HCT116 (cell line): ENCODE data around the gene EMD. TPM values are rescaled to one million over a fixed set of nuclear protein-coding genes. Genes with fewer than 3 reads are reported as not detected.
A peak's percentile ranks its signal among the peaks of the same experiment; 100 is the strongest.

Source experiments
- ATAC-seq: fragments of 200-7000 bp; cut with Tn5 transposase; 2 replicates; pipeline ENCODE4 v1.9.1; 2020; ENCODE audit warnings: mild to moderate bottlenecking, moderate library complexity
- BruUV-seq: library from RNA; stranded (reverse); fragments of 400-500 nt; replicated peaks from 2 replicates; lab custom pipeline; 2021; lab: Mats Ljungman, UMichigan
- CTCF ChIA-PET: fragments of 300-600 bp; sonication (Branson Sonifier 250); formaldehyde crosslinking; loops from one replicate; lab custom pipeline; 2021; ENCODE audit warnings: antibody characterized with exemption; lab: Charles Lee
- POLR2A ChIA-PET: fragments of 300-600, 350-600 bp; sonication (Branson Sonifier 250); formaldehyde crosslinking; loops from one replicate; lab custom pipeline; 2021; ENCODE audit warnings: antibody characterized with exemption; lab: Charles Lee
- RAD21 ChIA-PET, 2 experiments: fragments of 300-600 bp; sonication (Branson Sonifier 250); formaldehyde crosslinking; loops; one replicate each; lab custom pipeline; 2023; ENCODE audit warnings: low total read pairs in 2 of 2; ENCODE audit not compliant: uncharacterized antibody in 2 of 2, unreplicated experiment in 2 of 2, low non-redundant PET in 1 of 2; lab: Charles Lee
- DNase-seq: peaks from one replicate; pipeline ENCODE4 v3.0.0-alpha.2; 2010; ENCODE audit warnings: low read depth, low spot score
- H2AFZ ChIP-seq: fragments of 200-600 bp; shearing (Covaris generic), sonication (generic); 2 replicates; pipeline ENCODE4 v1.6.1; 2017; ENCODE audit warnings: low read depth, mixed run types, mixed read lengths, antibody characterized with exemption, low read length; ENCODE audit not compliant: poor library complexity, severe bottlenecking
- H3K27ac ChIP-seq: 2 replicates; pipeline ENCODE4 v1.5.1; 2012; ENCODE audit warnings: low read depth, low read length
- H3K27me3 ChIP-seq: fragments of 200-600 bp; sonication (generic); 2 replicates; pipeline ENCODE4 v1.6.1; 2016; ENCODE audit warnings: mixed run types, low read length, mixed read lengths; ENCODE audit not compliant: insufficient read depth
- H3K36me3 ChIP-seq, 2 experiments: fragments of 200-500 bp in 1 of 2; fragments of 200-600 bp in 1 of 2; sonication (Bioruptor generic) in 1 of 2; sonication (generic) in 1 of 2; 2 replicates each; pipeline versions ENCODE4 v1.5.1 to v1.6.1; 2014 to 2016; ENCODE audit warnings: low read length in 2 of 2, inconsistent platforms in 1 of 2, mixed read lengths in 1 of 2, mixed run types in 1 of 2; ENCODE audit not compliant: insufficient read depth in 2 of 2, control insufficient read depth in 1 of 2
- H3K4me1 ChIP-seq, 2 experiments: fragments of 200-600 bp in 1 of 2; sonication (generic) in 1 of 2; 2 replicates each; pipeline versions ENCODE4 v1.5.1 to v1.6.1; 2012 to 2017; ENCODE audit warnings: low read length in 2 of 2, inconsistent platforms in 1 of 2, mild to moderate bottlenecking in 1 of 2, mixed read lengths in 1 of 2, mixed run types in 1 of 2, moderate library complexity in 1 of 2; ENCODE audit not compliant: insufficient read depth in 2 of 2, control insufficient read depth in 1 of 2
- H3K4me2 ChIP-seq: fragments of 200-600 bp; sonication (generic); 2 replicates; pipeline ENCODE4 v1.6.1; 2017; ENCODE audit warnings: mixed run types, low read length, mixed read lengths
- H3K4me3 ChIP-seq, 2 experiments: fragments of 200-600 bp in 1 of 2; sonication (generic) in 1 of 2; replicated peaks in 1 of 2; 2 replicates each; pipeline ENCODE4 v1.5.1; 2011 to 2016; ENCODE audit warnings: low read length in 2 of 2, control low read depth in 1 of 2, low read depth in 1 of 2, mild to moderate bottlenecking in 1 of 2, mixed read lengths in 1 of 2, mixed run types in 1 of 2
- H3K79me2 ChIP-seq: fragments of 200-600 bp; sonication (generic); 2 replicates; pipeline ENCODE4 v1.6.1; 2017; ENCODE audit warnings: mild to moderate bottlenecking, mixed run types, low read length, moderate library complexity, mixed read lengths; ENCODE audit not compliant: insufficient read depth
- H3K9ac ChIP-seq: fragments of 200-600 bp; sonication (generic); 2 replicates; pipeline ENCODE4 v1.6.1; 2016; ENCODE audit warnings: low read length, mixed read lengths
- H3K9me2 ChIP-seq: fragments of 200-600 bp; sonication (generic), shearing (Covaris generic); 2 replicates; pipeline ENCODE4 v1.6.1; 2017; ENCODE audit warnings: mixed run types, mild to moderate bottlenecking, moderate library complexity; ENCODE audit not compliant: insufficient read depth
- H3K9me3 ChIP-seq, 2 experiments: fragments of 200-500 bp in 1 of 2; fragments of 200-600 bp in 1 of 2; sonication (Bioruptor generic) in 1 of 2; sonication (generic) in 1 of 2; 2 replicates each; pipeline ENCODE4 v1.6.1; 2014 to 2017; ENCODE audit warnings: low read length in 2 of 2, mixed read lengths in 2 of 2, inconsistent platforms in 1 of 2, low read depth in 1 of 2, mild to moderate bottlenecking in 1 of 2, mixed run types in 1 of 2, moderate library complexity in 1 of 2; ENCODE audit not compliant: control insufficient read depth in 1 of 2, insufficient read depth in 1 of 2
- H4K20me1 ChIP-seq: fragments of 200-600 bp; sonication (generic), shearing (Covaris generic); 2 replicates; pipeline ENCODE4 v1.6.1; 2017; ENCODE audit warnings: mixed run types, mild to moderate bottlenecking, moderate library complexity; ENCODE audit not compliant: insufficient read depth
- EZH2 ChIP-seq: fragments of 200-600 bp; sonication (generic); IDR thresholded peaks from 2 replicates; pipeline ENCODE4 v1.6.1; 2017; ENCODE audit warnings: antibody characterized with exemption, mixed run types
- EZH2phosphoT487 ChIP-seq: fragments of 200-600 bp; IDR thresholded peaks from 2 replicates; pipeline ENCODE4 v1.6.1; 2018; ENCODE audit warnings: antibody characterized with exemption, borderline replicate concordance
- JUND ChIP-seq: IDR thresholded peaks from 2 replicates; pipeline ENCODE4 v1.6.1; 2012
- MAX ChIP-seq: IDR thresholded peaks from 2 replicates; pipeline ENCODE4 v1.6.1; 2012
- POLR2A ChIP-seq: IDR thresholded peaks from 2 replicates; pipeline ENCODE4 v1.7.0; 2011; ENCODE audit warnings: borderline replicate concordance; ENCODE audit not compliant: insufficient read depth, insufficient read length; ENCODE audit errors: extremely low read depth
- SIN3A ChIP-seq: IDR thresholded peaks from 2 replicates; pipeline ENCODE4 v1.6.1; 2012; ENCODE audit warnings: low read depth
- SP1 ChIP-seq: IDR thresholded peaks from 2 replicates; pipeline ENCODE4 v1.6.1; 2012; ENCODE audit warnings: low read depth
- SRF ChIP-seq: IDR thresholded peaks from 2 replicates; pipeline ENCODE4 v1.6.1; 2012; ENCODE audit warnings: low read depth
- YY1 ChIP-seq: IDR thresholded peaks from 2 replicates; pipeline ENCODE4 v1.6.1; 2011; ENCODE audit warnings: low read length, low read depth, moderate library complexity, mild to moderate bottlenecking; ENCODE audit not compliant: insufficient replicate concordance; ENCODE audit errors: extremely low read depth
- ZFX ChIP-seq: fragments of 450-650 bp; IDR thresholded peaks from 2 replicates; pipeline ENCODE4 v1.6.1; 2017
- ZNF274 ChIP-seq: fragments of 200-500 bp; sonication (Bioruptor generic); IDR thresholded peaks from 2 replicates; pipeline ENCODE4 v1.6.1; 2014; ENCODE audit warnings: mild to moderate bottlenecking, low read depth, low read length, inconsistent platforms
- intact Hi-C: fragments of 100-400 bp; cut with micrococcal nuclease; formaldehyde crosslinking; loops from 2 replicates; pipeline ENCODE4 v1.10.0; 2022
- total RNA-seq: library from RNA; stranded (reverse); gene quantifications from one replicate; pipeline ENCODE4 v1.2.1, GENCODE V29; 2021; ENCODE audit not compliant: unreplicated experiment
- TF ChIP-seq, protein P1 (sequence below), 3 experiments: fragments of 200-600 bp in 1 of 3; sonication (generic) in 1 of 3; IDR thresholded peaks in 2 of 3; conservative IDR thresholded peaks in 1 of 3; 2 replicates each; pipeline ENCODE4 v1.5.1; 2012 to 2017; ENCODE audit warnings: low read depth in 2 of 3, low read length in 2 of 3, antibody characterized with exemption in 1 of 3, borderline replicate concordance in 1 of 3, control low read depth in 1 of 3, mild to moderate bottlenecking in 1 of 3, mixed read lengths in 1 of 3, mixed run types in 1 of 3, moderate library complexity in 1 of 3; ENCODE audit not compliant: insufficient read depth in 1 of 3

Gene EMD
- total RNA-seq, 1 experiment from 2014 or later = 102 TPM

DNA sequence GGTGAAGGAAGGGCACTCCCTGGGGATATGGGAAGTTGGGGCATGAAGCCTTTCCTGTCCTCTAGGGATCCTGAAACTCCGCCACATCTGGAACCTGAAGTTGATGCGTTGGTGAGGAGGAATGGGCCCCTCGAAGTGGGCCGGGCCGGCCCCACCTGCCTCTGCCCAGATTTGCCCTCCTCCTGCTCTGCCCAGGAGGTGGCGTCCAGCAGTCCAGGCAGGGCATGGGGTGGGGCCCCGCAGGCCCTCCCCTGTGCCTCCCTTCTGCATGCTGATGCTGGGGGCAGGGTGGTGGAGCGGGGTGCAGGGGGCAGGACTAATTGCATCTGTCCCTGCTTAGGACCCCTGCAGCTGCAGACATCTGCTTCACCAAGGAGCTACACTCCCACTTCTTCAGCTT, 34.0 kb downstream of the EMD start:
- BruUV-seq = no TSS peak
- Histone ChIP-seq H3K4me2 (peak overlapping the region; percentile 82; the same call in 1 of the 2 replicates), H3K9me3 (no peaks in the 10 kb centered on the region), H3K27ac (peak overlapping the region; percentile 91; the same call in 1 of the 2 replicates), H3K9ac (no peak overlapping the region), H3K27me3 (no peaks in the 10 kb centered on the region), H3K79me2 (no peaks in the 10 kb centered on the region), H4K20me1 (no peaks in the 10 kb centered on the region), H3K4me1 (peaks cover 15 to 35% of the 10 kb centered on the region in 2 experiments), H3K36me3 (no peaks in the 10 kb centered on the region), H2AFZ (no peak overlapping the region), H3K9me2 (no peaks in the 10 kb centered on the region), H3K4me3 (no peak overlapping the region)
- RAD21 ChIA-PET = no interaction called here
- intact Hi-C loops = no loop called here
- POLR2A ChIA-PET = no interaction called here
- no peak for TF ChIP-seq ZNF274
- TF ChIP-seq, protein P1, sequence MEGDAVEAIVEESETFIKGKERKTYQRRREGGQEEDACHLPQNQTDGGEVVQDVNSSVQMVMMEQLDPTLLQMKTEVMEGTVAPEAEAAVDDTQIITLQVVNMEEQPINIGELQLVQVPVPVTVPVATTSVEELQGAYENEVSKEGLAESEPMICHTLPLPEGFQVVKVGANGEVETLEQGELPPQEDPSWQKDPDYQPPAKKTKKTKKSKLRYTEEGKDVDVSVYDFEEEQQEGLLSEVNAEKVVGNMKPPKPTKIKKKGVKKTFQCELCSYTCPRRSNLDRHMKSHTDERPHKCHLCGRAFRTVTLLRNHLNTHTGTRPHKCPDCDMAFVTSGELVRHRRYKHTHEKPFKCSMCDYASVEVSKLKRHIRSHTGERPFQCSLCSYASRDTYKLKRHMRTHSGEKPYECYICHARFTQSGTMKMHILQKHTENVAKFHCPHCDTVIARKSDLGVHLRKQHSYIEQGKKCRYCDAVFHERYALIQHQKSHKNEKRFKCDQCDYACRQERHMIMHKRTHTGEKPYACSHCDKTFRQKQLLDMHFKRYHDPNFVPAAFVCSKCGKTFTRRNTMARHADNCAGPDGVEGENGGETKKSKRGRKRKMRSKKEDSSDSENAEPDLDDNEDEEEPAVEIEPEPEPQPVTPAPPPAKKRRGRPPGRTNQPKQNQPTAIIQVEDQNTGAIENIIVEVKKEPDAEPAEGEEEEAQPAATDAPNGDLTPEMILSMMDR (IDR thresholded peaks at IDR 0.05 in 2 of 3, conservative IDR thresholded peaks at IDR 0.05 in 1 of 3; ENCODE audit: borderline replicate concordance in 1 of 3, insufficient read depth in 1 of 3, low read depth in 2 of 3, low read length in 2 of 3) = no peak
- no peak for TF ChIP-seq EZH2
- no peak for TF ChIP-seq POLR2A
- no peak for TF ChIP-seq MAX
- no peak for TF ChIP-seq SIN3A
- no peak for TF ChIP-seq SRF
- TF ChIP-seq ZFX = no peak
- no peak for TF ChIP-seq SP1
- no peak for TF ChIP-seq EZH2phosphoT487
- no peak for TF ChIP-seq YY1
- no peak for TF ChIP-seq JUND
- CTCF ChIA-PET = interaction anchor here (1.5 kb wide), 1 partner anchor 12 kb away, joined by 4 read pairs; no protein-coding TSS in a partner anchor
- DNase-seq (no peak), ATAC-seq (no peak)
